IPS DF 6.9 (cell line): Measurements from ENCODE around the gene CBX6.

Source experiments
- DNase-seq: peaks from one replicate; pipeline ENCODE4 v3.0.0-alpha.2; 2013; ENCODE audit warnings: low read depth, low spot score
- H3K27ac ChIP-seq: one replicate; pipeline ENCODE4 v1.5.1; 2013; ENCODE audit warnings: low read length, control low read depth
- H3K27me3 ChIP-seq: 2 replicates; pipeline ENCODE4 v1.6.1; 2013; ENCODE audit warnings: mild to moderate bottlenecking, low read length; ENCODE audit not compliant: control insufficient read depth, insufficient read depth
- H3K36me3 ChIP-seq: 2 replicates; pipeline ENCODE4 v1.6.1; 2013; ENCODE audit warnings: low read length; ENCODE audit not compliant: control insufficient read depth, insufficient read depth
- H3K4me1 ChIP-seq: 2 replicates; pipeline ENCODE4 v1.6.1; 2013; ENCODE audit warnings: low read length; ENCODE audit not compliant: control insufficient read depth, insufficient read depth
- H3K4me3 ChIP-seq: 2 replicates; pipeline ENCODE4 v1.5.1; 2013; ENCODE audit warnings: mild to moderate bottlenecking, low read length
- H3K9me3 ChIP-seq: 2 replicates; pipeline ENCODE4 v1.6.1; 2013; ENCODE audit warnings: low read length, inconsistent platforms; ENCODE audit not compliant: control insufficient read depth, insufficient read depth
- WGBS: extraction: QIAGEN DNeasy Blood & Tissue Kit; methylation state at CpG from one replicate; pipeline ENCODE4 v1.1.7; 2013; ENCODE audit warnings: mixed read lengths, missing lambda C conversion rate; ENCODE audit not compliant: insufficient read length, insufficient coverage; 5-methylcytosine and 5-hydroxymethylcytosine counted together

Gene CBX6

GRCh38 chr22:38867124-38867455 is 4.9 kb downstream of the CBX6 start:
- Histone ChIP-seq H3K9me3 (no peaks in the 10 kb centered on the region), H3K4me3 (no peak overlapping the region), H3K4me1 (peaks cover 3% of the 10 kb centered on the region; the same call in 1 of the 2 replicates), H3K27me3 (no peaks in the 10 kb centered on the region), H3K36me3 (peaks cover 15% of the 10 kb centered on the region), H3K27ac (no peak overlapping the region)
- no CpG with 5 or more reads among the region's 13 CpGs for WGBS
- no peak for DNase-seq

GRCh38 chr22:38866399-38867123 is 5.5 kb downstream of the CBX6 start:
- no CpG with 5 or more reads among the region's 75 CpGs for WGBS
- H3K27me3 ChIP-seq, result no peaks in the 10 kb centered on the region
- peaks cover 15% of the 10 kb centered on the region for H3K36me3 ChIP-seq
- DNase-seq, result no peak
- H3K27ac ChIP-seq, result no peak overlapping the region
- peaks cover 5% of the 10 kb centered on the region; the same call in 1 of the 2 replicates for H3K4me1 ChIP-seq
- no peak overlapping the region for H3K4me3 ChIP-seq
- H3K9me3 ChIP-seq, result no peaks in the 10 kb centered on the region

- Histone ChIP-seq H3K36me3 (peaks cover 15% of the 10 kb centered on the region), H3K4me3 (no peak overlapping the region), H3K9me3 (no peaks in the 10 kb centered on the region), H3K4me1 (peaks cover 5% of the 10 kb centered on the region; the same call in 1 of the 2 replicates), H3K27me3 (no peaks in the 10 kb centered on the region), H3K27ac (no peak overlapping the region)
- no CpG with 5 or more reads among the region's 15 CpGs for WGBS
- DNase-seq, result no peak
These were observed 6.0 kb downstream of the CBX6 start for GRCh38 chr22:38866024-38866398.

GRCh38 chr22:38865201-38866023 is 6.6 kb downstream of the CBX6 start:
- H3K4me3 ChIP-seq, result no peak overlapping the region
- no peak for DNase-seq
- H3K27me3 ChIP-seq, result no peaks in the 10 kb centered on the region
- H3K4me1 ChIP-seq, result peaks cover 7% of the 10 kb centered on the region; the same call in 1 of the 2 replicates
- H3K27ac ChIP-seq, result no peak overlapping the region
- H3K9me3 ChIP-seq, result no peaks in the 10 kb centered on the region
- WGBS, result no CpG with 5 or more reads among the region's 20 CpGs
- H3K36me3 ChIP-seq, result peaks cover 15% of the 10 kb centered on the region

- H3K27me3 ChIP-seq, result no peaks in the 10 kb centered on the region
- no peaks in the 10 kb centered on the region for H3K9me3 ChIP-seq
- peaks cover 12% of the 10 kb centered on the region for H3K36me3 ChIP-seq
- peaks cover 10% of the 10 kb centered on the region; the same call in 1 of the 2 replicates for H3K4me1 ChIP-seq
- WGBS, result no CpG with 5 or more reads among the region's 24 CpGs
- H3K4me3 ChIP-seq, result no peak overlapping the region
- no peak overlapping the region for H3K27ac ChIP-seq
- DNase-seq, result no peak
These were observed 7.4 kb downstream of the CBX6 start for GRCh38 chr22:38864361-38865191.

GRCh38 chr22:38863531-38864131 is 8.4 kb downstream of the CBX6 start:
- Histone ChIP-seq H3K9me3 (no peaks in the 10 kb centered on the region), H3K27me3 (no peaks in the 10 kb centered on the region), H3K4me1 (peaks cover 10% of the 10 kb centered on the region; the same call in 1 of the 2 replicates), H3K27ac (no peak overlapping the region), H3K36me3 (peaks cover 10% of the 10 kb centered on the region; the same call in 1 of the 2 replicates), H3K4me3 (no peak overlapping the region)
- DNase-seq, result no peak
- no CpG with 5 or more reads among the region's 12 CpGs for WGBS

GRCh38 chr22:38862375-38863329 is 9.4 kb downstream of the CBX6 start:
- H3K4me1 ChIP-seq, result peaks cover 10% of the 10 kb centered on the region; the same call in 1 of the 2 replicates
- no CpG with 5 or more reads among the region's 14 CpGs for WGBS
- H3K27me3 ChIP-seq, result no peaks in the 10 kb centered on the region
- H3K27ac ChIP-seq, result no peak overlapping the region
- H3K4me3 ChIP-seq, result no peak overlapping the region
- peaks cover 10% of the 10 kb centered on the region; the same call in 1 of the 2 replicates for H3K36me3 ChIP-seq
- no peaks in the 10 kb centered on the region for H3K9me3 ChIP-seq
- no peak for DNase-seq

GRCh38 chr22:38861927-38862326 is 10.1 kb downstream of the CBX6 start:
- DNase-seq, result no peak

GRCh38 chr22:38861170-38861876 is 10.7 kb downstream of the CBX6 start:
- no peak for DNase-seq
- peaks cover 10% of the 10 kb centered on the region; the same call in 1 of the 2 replicates for H3K4me1 ChIP-seq
- WGBS, result no CpG with 5 or more reads among the region's 13 CpGs
- H3K27me3 ChIP-seq, result no peaks in the 10 kb centered on the region
- no peaks in the 10 kb centered on the region for H3K9me3 ChIP-seq
- H3K36me3 ChIP-seq, result peaks cover 6% of the 10 kb centered on the region; the same call in 1 of the 2 replicates
- H3K27ac ChIP-seq, result no peak overlapping the region
- H3K4me3 ChIP-seq, result no peak overlapping the region

More at GRCh38 chr22:38861927-38862326, 10.1 kb downstream of the CBX6 start:
- Histone ChIP-seq H3K4me1 (peaks cover 10% of the 10 kb centered on the region; the same call in 1 of the 2 replicates), H3K27me3 (no peaks in the 10 kb centered on the region), H3K9me3 (no peaks in the 10 kb centered on the region), H3K4me3 (no peak overlapping the region), H3K27ac (no peak overlapping the region), H3K36me3 (peaks cover 9% of the 10 kb centered on the region; the same call in 1 of the 2 replicates)
- no CpG with 5 or more reads among the region's 12 CpGs for WGBS
